Raji (cell line): ENCODE data around the gene CA5A.

Experiments used
- POLR2A ChIP-seq: IDR thresholded peaks from 2 replicates; pipeline ENCODE4 v1.6.1; 2011; ENCODE audit warnings: low read depth, low read length, control low read depth; ENCODE audit not compliant: insufficient read depth

Gene CA5A

GRCh38 chr16:87951552-87952538, 15.5 kb upstream of the CA5A start:
- TF ChIP-seq POLR2A: no peak

- peak; percentile 82 for TF ChIP-seq POLR2A
Measured at GRCh38 chr16:87950765-87951551, 14.6 kb upstream of the CA5A start, which contains the start of gene BANP. Gene BANP, plus strand, starts transcription at chr16:87951434. Its CDS starts 23,682 bp downstream, at chr16:87975116.

- no peak for TF ChIP-seq POLR2A
Measured at GRCh38 chr16:87949071-87949744, 12.9 kb upstream of the CA5A start.

GRCh38 chr16:87948735-87949070, 12.4 kb upstream of the CA5A start:
- no peak for TF ChIP-seq POLR2A

GRCh38 chr16:87948119-87948545, 11.8 kb upstream of the CA5A start:
- TF ChIP-seq POLR2A: no peak

- TF ChIP-seq POLR2A: no peak
Measured at GRCh38 chr16:87947356-87948118, 11.2 kb upstream of the CA5A start.

- no peak for TF ChIP-seq POLR2A
Measured at GRCh38 chr16:87946596-87947347, 10.4 kb upstream of the CA5A start.

GRCh38 chr16:87945351-87946042, 9.2 kb upstream of the CA5A start:
- no peak for TF ChIP-seq POLR2A

GRCh38 chr16:87942680-87943079, 6.4 kb upstream of the CA5A start:
- TF ChIP-seq POLR2A: no peak

- no peak for TF ChIP-seq POLR2A
Measured at GRCh38 chr16:87939562-87940423, 3.5 kb upstream of the CA5A start.

- no peak for TF ChIP-seq POLR2A
Measured at GRCh38 chr16:87938412-87938949, 2.2 kb upstream of the CA5A start.

GRCh38 chr16:87933140-87933495, 3.2 kb downstream of the CA5A start:
- TF ChIP-seq POLR2A: no peak

- TF ChIP-seq POLR2A: no peak
Measured at GRCh38 chr16:87931504-87931903, 4.8 kb downstream of the CA5A start.

- no peak for TF ChIP-seq POLR2A
Measured at GRCh38 chr16:87930456-87930855, 5.9 kb downstream of the CA5A start.
